ENCODE measurements around the gene PRCC.

The PRCC gene

GRCh38 chr1:156797212-156797871, 30.0 kb downstream of the PRCC start:
- DNase-seq, result peak in 2 of 14 donors; percentile 15

DNA sequence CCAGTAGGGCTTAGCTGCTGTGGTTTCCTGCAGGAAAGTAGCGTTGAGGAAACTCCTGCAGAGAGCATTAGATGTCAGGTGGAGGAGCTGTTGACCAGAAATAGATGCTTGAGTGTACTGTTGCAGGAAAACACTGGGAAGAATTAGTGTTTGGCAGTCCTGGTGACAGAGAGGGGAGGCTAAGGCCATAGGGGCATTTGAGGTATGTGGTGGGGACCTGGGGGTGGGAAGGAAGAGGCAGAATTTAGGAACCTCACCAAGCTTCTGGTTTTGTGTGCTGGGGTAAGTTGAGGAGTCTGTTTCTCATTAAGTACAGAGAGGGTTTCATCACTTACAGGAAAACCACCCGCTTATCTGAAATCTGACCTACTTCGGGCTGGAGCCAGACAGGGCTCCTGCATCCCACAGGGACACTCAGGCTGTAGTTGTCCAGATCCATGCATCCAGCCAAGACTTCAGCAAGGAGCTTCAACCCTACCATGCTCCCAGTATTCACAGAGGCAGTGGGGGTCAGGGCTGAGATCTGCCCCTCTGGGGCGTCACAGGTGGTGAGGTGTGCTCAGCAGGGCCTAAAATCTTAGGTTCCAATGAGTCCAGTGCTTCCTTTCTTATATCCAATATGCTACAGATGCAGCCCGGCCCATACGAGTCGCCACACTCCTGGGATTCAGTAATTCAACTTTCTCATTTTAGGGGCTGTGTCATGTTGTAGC, 34.2 kb downstream of the PRCC start:
- no peak for DNase-seq

DNA sequence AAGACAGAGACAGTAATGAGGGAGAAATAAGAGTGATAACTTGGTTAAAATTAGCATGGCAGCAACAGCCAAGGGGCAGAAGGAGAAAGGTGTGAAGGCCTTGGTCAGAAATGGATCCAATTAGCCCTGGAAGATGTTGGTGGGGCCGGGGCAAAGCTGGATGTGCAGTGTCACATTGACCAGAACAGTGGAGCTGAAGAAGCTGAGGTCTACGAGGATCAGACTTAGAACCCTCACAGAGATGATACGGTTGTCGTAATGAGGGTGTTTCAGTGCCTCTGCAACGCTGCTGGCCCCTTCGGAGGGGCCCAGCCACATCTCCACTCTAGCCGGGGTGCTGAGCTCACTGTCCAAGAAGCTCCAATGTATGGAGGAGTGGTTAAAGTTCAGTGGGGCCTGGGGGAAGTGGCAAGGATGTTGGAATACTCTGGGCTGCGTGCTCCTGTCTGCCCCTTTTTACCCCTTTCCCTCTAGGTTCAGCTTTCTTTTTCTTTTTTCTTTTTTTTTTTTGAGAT, 35.1 kb downstream of the PRCC start:
- no peak for DNase-seq

DNA sequence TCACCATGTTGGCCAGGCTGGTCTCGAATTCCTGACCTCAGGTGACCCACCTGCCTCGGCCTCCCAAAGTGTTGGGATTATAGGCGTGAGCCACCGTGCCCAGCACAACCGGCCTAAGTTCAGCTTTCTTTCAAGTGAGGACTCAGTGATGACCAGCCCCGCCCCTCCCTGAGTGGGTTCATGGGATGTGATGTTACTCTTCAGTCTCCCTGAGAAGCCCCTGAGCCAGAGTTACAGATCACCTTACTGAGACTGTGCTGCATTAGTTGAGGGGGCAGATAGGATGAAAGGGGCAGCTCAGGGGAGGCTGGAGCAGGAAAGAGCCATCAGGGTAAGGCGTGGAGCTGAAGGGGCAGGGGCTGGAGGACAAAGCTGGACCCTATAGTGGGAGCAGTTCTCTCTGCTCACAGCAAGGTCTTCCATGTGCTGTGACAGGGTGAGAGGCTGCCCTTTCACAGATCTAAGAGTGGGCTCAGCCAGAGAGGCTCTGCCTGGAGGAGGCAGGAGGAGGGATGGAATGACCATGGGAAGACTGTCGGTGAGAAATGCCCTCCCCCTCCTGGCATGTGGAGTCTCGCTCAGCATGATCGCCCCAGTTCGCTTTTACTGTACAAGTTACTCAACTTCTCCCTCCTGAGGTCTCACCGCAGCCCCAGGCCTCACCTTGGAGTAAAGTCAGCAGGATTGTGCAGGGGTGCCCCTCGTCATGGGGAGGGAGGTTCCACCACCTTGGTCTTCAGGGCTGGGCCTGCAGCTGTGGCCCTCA, 35.9 kb downstream of the PRCC start:
- no peak for DNase-seq

DNA sequence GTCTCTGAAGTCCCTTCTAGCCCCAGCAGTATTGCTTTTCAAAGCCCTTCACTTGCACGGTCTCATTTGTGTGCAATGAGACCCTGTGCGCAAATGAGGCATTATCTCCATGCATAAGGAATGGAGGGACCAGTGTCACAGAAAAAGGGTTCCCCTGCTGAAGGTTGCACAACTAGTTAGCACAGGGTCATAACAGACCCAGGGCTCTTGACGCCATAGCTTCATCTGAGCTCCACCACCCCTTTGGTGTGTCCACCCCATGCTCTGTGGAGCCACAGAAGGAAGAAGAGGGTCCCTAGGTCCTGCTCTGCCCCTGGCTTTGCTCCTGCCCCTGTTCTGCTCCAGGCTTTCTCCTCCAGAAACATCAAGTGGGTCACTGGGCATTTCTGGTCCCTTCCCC, 36.7 kb downstream of the PRCC start:
- no peak for DNase-seq

- peak in 6 of 14 donors; percentile 6 to 43 (median 27) for DNase-seq
These were observed 37.4 kb downstream of the PRCC start for GRCh38 chr1:156804572-156805243.

DNA sequence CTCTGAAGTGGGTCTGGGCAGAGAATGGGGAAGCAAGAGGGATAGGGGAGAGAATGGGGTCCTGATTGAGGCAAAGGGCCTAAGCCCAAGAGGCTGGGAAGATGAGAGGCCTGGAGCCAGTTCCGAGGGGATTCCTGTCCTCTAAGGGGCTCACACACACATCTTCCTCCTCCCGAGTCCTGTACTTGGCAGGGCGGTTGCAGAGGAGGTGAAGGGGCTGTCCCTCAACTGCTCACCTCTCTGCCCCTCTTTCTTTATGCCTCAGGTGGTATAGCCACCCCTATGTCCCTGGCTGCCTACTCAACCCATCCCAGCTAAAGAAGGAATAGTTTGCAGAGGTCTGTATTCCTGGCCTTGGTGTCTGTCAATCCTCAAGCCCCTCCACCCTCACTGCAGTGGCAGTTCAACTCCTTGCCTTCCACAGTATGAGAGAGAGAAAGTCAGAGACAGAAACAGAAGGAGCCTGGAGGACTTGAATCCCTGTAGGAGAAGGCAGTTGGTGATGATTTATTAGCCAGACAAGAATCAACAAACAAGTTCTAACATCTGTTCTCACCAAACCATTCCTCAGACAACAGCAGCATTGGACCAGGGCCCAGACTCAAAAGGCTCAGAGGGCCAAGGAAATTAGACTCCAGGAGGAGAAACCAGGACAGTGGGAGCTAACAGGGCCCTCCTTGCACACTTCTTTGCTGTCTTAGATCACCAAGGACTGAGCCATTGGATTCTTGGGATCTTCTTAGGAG, 38.6 kb downstream of the PRCC start:
- DNase-seq, result no peak

DNA sequence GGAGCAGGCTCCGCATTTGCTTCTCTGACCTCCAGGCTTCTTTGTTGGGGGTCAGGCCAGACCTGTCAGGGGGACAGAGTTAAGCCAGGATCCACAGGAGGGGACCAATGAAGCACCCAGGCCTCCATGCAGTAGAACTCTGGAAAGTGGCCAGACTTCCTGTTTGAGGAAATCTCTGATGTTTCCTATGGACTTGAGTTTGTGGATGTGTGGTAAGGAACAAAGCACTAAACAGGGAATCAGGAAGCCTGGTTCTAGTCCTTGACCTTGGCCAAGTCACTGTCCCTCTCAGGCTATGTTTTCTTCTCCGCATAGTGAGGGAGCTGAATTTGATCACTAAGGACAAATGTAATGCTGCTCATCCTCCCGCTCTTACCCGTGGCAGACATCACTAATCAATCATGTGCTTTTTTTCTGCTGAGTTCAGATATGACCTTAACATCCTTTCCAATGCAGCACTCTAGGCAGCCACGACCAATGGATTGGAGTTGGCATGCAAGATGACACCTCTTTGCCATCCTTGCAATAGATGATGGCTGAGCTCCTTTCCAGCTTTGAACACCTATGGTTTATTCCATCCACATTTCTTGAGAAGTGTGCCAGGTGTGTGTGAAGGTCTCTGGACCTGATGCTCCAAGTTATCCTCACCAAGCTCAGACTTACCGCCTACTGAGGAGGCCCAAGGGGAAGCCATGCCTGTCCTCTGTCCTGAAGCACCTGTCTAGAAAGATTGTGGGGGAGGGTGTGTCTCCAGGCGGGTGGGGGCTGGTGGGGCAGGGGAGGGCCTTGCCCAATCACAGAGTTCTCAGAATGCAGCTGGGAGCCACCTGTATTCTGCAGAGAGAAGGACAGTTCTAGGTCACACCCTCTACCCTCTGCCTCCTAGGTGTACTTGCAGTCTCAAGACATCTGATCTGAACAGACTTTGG, 39.4 kb downstream of the PRCC start:
- DNase-seq, result no peak

- DNase-seq, result no peak
These were observed 40.3 kb downstream of the PRCC start for GRCh38 chr1:156807627-156808026.

- DNase-seq, result no peak
These were observed 41.1 kb downstream of the PRCC start for GRCh38 chr1:156808186-156809030.

- DNase-seq, result no peak
These were observed 41.9 kb downstream of the PRCC start for GRCh38 chr1:156809281-156809680.

DNA sequence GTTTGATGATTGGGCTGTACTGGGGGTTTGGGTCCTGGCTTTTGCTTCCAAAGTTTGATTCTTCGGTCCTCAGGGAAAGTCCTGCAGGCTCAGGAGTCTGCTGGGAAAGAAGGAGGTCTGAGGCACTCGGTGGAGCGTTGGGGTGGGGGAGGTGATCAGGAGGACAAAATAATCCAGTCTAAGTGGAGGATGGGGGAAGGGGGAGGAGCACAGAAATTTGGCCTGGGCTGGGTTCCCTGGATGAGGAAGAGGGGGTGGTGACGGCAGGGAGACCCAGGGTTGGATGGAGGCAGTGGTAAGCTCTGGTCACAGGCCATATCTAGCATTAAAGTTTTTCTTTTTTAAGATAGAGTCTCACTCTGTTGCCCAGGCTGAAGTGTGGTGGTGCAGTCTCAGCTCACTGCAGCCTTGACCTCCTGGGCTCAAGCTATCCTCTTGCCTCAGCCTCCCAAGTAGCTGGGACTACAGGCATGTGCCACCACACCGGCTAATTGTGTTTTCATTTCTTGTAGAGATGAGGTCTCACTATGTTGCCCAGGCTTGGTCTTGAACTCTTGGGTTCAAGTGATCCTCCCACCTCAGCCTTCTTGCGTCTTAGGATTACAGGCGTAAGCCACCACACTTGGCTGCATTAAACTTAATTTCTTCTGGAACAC, 42.5 kb downstream of the PRCC start:
- DNase-seq, result no peak

DNA sequence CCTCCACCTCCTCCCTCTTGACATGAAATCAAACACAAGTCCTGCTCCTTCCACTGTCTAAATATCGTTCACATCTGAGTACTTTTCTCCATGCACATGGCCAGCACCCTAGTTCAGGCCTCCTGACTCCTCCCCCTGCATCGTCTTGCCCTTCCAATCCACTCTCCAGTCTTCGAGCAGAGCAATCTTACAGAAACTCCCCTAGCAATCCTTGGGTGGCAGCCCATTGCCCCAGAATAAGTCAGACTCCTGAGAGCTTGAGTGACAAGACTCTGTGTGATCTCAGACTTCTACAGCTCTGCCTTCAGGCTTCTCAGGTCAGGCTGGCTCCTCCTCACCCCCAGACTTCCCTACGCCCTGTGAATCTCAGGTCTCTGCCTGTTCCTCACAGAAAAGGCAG, 43.8 kb downstream of the PRCC start:
- no peak for DNase-seq

DNA sequence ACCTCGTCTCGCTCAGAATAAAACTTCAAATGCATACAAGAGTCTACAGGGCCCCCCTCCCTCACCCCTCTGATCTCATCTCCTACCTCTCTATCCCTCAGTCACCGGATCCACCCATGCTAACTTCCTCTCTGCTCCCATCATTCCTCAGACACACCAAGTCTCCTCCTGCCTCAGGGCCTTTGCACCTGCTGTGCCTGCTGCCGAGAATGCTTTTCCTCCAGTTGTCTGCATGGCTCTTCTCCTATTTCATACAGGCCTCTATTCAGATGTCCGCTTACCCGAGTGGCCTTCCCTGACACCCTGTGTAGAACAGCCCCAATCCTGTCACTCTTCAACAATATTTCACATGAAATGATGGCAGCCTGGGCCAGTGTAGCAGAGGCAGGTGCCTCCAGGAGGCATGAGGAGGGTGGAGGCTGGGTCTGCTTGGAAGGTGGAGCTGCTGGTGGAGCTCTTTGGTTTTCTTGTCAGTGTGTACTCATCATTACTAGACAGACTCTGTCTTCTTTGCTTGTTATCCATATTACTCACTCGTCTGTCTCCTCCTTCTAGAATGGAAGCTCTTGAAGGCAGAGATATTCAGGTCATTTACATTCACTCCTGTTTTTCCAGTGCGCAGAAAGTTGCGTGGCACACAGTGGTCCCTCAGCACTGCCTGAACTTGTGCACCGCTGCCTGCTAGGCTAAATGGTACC, 45.1 kb downstream of the PRCC start:
- DNase-seq, result no peak

GRCh38 chr1:156813298-156813697, 46.0 kb downstream of the PRCC start:
- no peak for DNase-seq

GRCh38 chr1:156813750-156814570, 46.6 kb downstream of the PRCC start:
- DNase-seq, result peak in 11 of 14 donors; percentile 11 to 68 (median 27)

DNA sequence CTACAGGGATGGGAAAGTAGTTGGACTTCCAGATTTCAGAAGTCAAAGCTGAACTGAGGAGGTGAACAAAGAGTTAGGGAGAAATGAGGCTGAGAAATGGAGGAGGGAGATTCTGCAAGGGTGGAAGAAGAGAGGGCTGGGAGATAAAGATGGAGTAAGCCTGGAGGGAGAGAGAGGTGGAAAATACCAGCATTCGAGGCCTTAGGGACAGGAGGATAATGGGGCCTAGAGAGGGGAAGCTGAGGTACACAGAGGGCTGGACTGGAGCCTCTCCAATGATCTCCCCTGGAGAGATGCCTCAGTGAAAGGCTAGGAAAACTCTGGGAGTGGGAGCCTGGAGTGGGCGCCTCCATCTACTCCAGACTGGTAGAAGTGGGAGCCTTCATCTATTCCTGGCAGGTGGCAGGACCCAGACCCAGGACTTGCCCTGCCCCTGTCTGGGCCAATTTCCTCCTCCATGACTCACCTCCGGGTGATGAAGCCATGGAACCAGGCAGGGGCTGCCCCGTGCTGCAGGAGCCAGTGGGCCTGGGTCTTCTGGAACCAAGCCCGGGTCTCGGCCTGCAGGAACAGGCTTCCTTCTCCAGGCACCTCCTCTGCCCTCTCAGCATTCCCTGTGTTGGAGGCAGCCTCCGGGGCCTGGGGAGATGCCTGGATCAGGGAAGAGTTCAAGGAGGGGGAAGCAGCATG, 47.4 kb downstream of the PRCC start:
- no peak for DNase-seq
